KBM-7 (cell line): ENCODE data around the gene ATP6V0C.
"Not testable (repeated sequence)": the region's sequence is repeated elsewhere in the genome, so short reads cannot be mapped to it uniquely, and the experiment has no call there.

ENCODE experiments used
- DNase-seq: peaks from one replicate; pipeline ENCODE4 v3.0.0-alpha.2; 2015
- in situ Hi-C: fragments of 300-500 bp; cut with MboI; formaldehyde crosslinking; loops from 2 replicates; pipeline ENCODE4 v1.14.3; 2020; ENCODE audit warnings: low sequenced_read_pairs, low pct_unique_long_range_greater_than_20kb, mixed read lengths

The ATP6V0C gene

DNA sequence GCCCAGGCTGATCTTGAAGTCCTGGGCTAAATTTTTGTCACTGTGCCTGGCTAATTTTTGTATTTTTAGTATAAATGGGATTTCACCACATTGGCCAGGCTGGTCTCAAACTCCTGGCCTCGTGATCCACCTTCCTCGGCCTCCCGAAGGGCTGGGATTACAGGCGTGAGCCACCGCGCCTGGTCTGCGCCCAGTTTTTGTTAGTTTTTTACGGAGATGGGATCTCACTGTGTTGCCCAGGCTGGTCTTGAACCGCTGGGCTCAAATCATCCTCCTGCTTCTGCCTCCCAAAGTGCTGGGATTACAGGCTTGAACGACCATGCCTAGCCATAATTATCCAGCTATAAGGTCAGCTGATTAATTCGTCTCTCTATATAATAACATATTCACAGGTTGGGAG, 20.2 kb downstream of the ATP6V0C start:
- DNase-seq: no peak
- in situ Hi-C loops: no loop called here

DNA sequence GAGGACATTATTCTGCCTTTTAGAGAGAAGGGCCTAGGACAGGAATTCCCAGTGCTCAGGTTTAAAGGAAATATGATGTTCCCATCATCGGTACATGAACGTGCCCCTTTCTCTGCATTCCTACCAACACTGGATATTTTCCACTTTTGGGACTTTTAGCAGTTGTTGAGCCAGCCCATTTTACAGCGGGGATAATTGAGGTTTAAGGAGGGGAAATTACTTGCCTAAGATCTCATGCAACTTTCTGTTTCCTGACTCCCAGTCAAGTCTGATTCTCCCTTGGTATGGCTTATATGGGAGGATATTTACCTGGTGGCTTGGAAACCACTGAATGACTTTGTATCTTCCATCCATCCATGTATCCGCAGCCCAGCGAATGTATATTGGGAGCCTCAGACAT, 20.6 kb downstream of the ATP6V0C start:
- DNase-seq, in situ Hi-C loops: not testable (repeated sequence)

DNA sequence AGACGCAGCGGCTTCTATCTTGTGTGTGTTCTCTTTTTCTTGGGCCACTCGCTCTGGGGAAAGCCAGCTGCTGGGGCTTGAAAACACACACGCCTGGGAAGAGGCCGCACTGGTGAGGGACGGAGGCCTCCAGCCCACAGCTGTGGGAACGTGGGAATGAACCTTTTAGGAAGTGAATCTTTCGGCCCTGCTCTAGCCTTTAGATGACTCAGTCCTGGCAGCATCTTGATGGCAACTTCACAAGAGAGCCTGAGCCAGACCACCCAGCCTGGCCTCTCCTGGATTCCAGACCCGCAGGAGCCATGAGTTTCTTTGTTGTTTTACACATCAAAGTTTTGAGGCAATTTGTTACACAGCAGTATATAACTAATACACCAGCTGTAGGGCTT, 21.9 kb downstream of the ATP6V0C start:
- in situ Hi-C loops: no loop called here

DNA sequence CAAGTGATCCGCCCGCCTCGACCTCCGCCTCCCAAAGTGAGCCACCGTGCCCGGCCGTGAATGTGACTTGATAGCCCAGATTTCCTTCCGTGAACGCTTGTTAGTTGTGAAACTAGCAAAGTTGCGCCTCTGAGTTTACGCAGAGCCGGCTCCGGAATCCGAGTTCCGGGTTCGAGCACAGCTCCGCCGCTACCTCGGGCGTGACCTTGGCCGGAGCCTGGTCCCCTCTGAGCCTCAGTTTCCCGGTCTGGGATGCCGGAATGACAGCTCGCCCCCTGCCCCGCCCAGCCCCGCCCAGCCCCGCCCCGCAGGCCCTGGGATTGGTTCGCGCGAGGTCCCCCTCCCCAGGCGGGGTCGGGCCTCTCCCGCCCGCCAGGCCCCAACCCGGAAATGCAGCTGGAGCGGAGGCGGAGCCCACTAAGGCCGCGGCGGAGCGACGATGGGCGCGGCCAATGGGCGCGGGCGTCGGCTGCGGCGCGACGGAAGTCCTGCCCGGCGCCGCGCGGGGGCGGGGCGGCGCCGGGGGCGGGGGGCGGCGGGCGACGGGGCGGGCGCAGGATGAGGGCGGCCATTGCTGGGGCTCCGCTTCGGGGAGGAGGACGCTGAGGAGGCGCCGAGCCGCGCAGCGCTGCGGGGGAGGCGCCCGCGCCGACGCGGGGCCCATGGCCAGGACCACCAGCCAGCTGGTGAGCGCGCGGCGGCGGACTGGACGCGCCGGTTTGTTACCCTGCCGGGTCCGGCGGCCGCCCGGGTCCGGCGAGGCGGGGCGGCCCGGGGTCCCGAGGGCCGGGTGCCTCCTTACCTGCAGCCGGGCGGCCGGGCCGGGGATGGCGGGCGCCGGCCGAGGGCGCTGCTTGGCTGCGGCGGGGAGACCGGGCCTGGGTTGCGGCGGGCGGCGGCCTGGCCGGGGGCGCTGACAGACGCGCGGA, 24.0 kb downstream of the ATP6V0C start, which contains the start of gene PDPK1:
PDPK1 (plus strand) TSS at position 571 of the 929 bp plus-strand sequence; CDS start at position 663, 92 bp downstream.
- in situ Hi-C loops: no loop called here

More for the DNA sequence above, 21.9 kb downstream of the ATP6V0C start:
- DNase-seq: no peak

DNA sequence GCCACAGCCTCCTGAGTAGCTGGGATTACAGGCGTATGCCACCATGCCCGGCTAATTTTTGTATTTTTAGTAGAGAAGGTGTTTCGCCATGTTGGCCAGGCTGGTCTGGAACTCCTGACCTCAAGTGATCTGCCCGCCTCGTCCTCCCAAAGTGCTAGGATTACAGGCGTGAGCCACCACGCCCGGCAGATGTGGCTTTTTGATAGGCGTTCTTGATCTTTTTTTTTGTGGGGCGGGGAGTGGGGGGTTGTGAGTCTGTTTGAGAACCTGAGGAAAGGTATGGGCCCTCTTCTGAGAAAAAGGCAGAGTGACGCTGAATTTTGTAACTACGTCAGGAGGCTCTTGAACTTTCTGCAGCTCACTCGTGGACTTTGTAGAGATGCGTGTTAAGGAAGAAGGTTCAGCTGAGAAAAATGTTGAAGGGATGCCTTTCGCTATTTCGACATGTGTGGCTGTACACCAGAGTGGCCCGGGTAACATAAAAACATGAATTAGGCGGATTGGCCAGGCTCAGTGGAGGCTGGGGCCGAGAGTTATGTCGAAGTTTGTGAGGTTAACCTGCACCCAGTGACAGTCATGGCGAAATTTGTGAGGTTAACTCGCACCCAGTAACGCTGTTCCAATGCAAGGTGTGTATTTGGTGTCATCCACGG, 25.6 kb downstream of the ATP6V0C start:
- in situ Hi-C loops, DNase-seq: not testable (repeated sequence)

More for the DNA sequence above, 24.0 kb downstream of the ATP6V0C start, which contains the start of gene PDPK1:
- peak; percentile 93 for DNase-seq

DNA sequence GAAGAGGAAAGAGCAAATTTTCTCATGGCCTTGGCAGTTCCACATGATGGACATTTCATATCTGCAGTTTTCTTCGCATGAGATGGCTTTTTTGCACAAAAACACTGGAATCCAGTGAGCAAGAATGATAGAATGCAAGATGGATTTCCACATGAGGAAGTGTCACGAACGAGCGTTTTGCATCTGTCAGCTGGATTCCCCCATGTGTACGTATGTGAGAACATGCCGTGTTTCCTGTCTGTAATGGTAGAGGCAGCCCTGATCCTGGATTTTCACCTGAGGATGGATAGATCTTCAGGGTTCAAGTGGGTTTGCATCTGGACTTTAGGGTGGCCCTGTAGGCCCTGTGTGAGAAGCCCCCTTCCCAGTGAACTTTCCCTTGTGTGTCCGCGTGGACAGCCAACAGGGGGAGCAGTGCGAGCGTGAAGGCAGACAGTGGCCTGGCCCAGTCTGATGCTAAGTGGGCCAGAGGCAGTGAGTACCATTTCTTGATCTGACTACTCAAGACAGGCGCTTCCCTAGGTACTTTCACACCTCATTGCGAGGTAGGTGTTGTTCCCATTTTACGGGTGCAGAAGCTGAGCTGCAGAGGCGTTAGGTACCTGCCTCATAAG, 26.2 kb downstream of the ATP6V0C start:
- DNase-seq, in situ Hi-C loops: not testable (repeated sequence)

DNA sequence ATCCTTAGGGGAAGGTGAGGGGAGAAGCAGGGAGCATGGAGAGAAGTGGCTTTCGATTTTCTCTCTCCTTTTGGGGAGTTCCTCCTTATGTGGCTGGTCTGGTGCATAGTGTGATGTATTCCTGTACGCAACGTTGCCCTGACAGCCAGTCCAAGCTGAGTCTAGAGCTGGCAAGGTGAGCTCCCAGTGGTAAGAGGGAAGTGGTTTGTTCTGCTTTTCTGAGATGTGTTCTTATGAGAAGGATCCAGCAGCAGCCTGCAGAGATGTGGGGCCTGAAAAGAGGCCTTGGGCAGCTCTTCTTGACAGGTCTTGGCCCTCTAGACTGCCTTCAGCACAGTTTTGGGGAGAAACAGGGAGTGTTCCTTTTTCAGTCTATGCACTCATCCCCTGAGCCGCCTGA, 27.2 kb downstream of the ATP6V0C start:
- DNase-seq: peak; percentile 65
- in situ Hi-C loops: not testable (repeated sequence)

DNA sequence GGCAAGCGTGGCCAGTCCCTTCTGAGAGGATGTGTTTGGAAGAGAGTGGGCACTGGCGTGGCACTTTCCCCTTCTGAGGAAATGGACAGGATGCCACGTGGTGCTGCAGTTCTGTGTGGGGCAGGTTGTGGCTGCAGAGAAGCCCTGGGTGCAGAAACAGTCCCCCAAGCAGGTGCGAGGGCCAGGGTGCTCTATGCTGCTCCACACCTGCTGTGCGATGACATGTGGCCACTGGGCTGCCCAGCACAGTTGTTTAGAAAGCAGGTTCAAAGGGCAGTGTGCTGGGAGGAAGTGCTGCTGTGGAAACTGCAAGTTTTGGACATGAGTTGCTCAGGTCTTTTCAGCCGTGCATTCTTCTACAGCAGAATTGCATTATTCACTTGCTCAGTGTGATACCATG, 27.7 kb downstream of the ATP6V0C start:
- in situ Hi-C loops, DNase-seq: not testable (repeated sequence)

DNA sequence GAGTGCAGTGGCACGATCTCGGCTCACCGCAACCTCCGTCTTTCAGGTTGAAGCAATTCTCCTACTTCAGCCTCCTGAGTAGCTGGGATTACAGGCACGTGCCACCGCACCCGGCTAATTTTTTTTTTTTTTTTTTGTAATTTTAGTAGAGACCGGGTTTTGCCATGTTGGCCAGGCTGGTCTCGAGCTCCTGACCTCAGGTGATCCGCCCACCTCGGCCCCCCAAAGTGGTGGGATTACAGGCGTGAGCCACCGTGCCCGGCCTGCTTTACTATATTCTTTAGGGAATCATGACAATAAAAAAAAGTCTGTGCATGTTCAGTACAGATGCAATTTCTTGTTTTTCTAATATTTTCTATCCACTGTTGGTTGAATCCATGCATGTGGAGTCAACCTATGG, 30.0 kb downstream of the ATP6V0C start:
- DNase-seq, in situ Hi-C loops: not testable (repeated sequence)

DNA sequence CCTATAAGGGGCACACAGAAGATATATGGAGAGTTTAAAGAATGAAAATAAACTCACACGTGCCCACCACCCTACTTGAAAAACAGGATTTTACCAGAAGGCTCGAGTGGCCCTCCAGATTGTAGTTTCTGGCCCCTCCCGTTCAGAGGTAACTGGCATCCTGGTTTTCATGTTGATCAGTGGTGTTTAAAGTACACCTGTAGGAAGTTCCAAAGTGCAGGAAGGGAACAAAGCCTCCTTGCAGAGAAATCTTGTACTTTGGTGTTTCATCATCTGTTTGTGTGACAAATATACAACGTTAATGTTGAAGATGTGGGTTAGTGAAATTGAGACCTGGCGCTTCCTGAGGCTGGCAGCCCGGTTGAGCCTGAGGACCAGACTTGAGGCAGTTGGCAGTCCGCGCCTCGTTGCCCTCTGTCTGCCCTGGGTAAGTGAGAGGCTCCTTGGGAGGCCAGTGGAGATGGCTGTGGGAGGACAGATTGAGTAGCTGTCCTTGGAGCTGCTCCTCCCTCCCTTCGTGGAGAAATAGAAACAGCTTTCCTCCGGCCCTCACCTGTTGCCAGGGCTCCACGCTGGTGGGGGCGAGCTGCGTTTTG, 36.6 kb downstream of the ATP6V0C start:
- in situ Hi-C loops, DNase-seq: not testable (repeated sequence)

DNA sequence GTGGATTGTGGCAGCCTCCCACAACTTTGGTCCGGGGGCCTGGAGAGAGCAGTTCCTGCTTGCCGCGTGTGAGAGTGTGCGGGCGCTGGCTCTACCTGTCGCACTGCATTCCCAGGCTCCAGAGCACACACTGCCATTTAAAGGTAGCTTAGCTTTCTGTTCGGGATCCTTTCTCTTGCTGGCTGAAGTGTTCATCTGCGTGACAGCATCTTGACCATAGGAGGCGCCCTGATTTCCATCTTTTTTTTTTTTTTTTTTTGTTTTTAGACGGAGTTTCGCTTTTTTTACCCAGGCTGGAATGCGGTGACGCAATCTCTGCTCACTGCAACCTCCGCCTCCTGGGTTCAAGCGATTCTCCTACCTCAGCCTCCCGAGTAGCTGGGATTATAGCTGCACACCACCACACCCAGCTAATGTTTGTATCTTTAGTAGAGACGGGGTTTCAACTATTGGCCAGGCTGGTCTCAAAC, 37.7 kb downstream of the ATP6V0C start:
- DNase-seq: not testable (repeated sequence)

DNA sequence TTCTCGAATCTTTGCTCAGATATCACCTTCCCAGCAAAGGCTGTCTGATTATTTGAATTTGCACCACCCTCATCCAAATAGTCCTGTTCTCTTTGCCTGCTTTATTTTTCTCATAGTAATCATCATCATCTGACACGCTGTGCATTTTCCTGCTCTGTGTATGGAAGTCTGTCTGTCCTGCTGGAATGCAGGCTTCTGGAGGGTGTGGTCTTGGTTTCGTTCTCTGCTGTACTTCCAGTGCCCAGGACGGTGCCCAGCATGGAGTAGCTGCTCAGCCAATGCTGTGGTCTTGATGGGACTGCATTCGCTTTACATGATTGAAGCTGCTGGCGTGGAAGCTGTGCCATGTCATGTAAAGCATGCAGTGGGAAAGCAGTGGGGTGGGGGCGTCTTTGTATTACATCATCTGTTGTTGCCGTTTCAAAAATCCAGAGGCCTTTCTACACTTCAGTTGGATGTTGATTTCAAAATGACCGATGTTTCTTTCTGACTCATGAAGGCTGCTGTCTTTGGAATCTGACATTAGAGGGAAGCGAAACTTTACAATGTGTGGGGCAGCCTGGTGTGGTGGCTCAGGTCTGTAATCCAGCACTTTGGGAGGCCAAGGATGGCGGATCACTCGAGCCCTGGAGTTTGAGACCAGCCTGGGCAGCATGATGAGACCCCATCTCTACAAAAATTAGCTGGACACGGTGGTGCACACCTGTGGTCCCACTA, 41.1 kb downstream of the ATP6V0C start:
- DNase-seq, in situ Hi-C loops: not testable (repeated sequence)

More for the DNA sequence above, 37.7 kb downstream of the ATP6V0C start:
- in situ Hi-C loops: not testable (repeated sequence)

DNA sequence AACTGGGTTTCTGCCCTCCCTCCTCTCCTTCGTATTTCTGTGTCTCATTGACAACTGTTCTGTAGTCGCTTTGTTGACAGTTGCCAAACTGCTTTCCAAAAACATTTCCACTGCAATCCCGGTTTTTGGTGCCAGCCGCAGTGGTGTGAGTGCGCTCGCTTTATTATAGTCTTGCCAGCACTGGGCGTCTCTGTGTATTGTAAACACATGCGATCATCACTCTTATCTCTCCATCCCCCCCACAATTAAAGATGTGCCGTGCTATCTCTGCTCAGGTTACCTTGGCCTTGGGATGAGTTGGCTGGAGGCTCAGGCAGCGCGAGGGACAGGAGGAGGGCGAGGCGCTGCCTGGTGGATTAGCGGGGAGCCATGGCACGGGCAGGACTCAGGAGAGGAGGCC, 43.4 kb downstream of the ATP6V0C start:
- in situ Hi-C loops, DNase-seq: not testable (repeated sequence)

DNA sequence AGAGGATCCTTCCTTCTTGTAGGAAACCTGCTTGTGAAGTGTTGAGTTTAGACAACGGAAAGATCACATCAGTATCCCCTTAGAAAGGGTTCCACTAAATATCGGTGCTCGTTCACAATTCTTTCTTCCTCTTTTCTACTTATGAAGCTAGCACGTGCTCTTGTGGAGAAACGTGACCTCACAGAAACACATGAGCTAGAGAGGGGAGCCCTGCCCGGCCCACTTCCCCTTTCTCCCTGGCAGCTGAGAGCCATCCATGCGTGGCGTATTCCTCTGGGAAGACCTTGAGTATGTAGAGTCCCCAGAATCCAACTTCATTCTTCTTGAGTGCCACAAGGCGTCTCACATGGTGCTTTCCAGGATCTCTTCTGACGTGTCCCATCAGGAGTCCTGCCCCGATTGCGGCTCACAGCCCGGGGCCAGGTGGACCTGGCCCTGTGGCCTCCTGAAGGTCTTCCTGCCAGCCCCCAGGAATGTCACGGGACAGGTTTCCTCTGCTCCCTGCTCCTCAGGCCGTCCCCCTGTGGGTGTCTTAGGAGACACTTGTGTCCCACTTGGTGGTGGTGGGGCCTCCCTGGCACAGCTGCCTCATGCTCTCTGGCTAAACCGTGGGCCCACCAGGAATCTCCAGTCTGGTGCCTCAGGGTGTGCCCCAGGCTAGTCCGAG, 46.5 kb downstream of the ATP6V0C start:
- in situ Hi-C loops, DNase-seq: not testable (repeated sequence)

DNA sequence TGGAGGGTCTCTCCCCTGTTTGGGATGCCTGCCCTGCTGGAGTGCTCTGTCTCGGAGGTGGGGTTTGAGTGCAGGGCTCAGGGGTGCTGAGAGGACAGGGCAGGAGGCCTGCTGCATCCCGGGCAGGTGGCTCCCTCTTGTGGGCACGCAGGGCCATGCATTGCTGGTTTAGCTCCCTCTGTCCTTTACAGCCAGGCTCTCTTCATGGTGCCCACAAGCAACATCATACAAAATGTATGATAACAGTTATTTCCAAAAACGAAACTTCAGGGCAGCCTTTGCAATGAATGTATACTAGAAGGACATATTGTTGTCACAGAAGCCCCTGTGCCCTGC, 47.0 kb downstream of the ATP6V0C start:
- in situ Hi-C loops, DNase-seq: not testable (repeated sequence)

DNA sequence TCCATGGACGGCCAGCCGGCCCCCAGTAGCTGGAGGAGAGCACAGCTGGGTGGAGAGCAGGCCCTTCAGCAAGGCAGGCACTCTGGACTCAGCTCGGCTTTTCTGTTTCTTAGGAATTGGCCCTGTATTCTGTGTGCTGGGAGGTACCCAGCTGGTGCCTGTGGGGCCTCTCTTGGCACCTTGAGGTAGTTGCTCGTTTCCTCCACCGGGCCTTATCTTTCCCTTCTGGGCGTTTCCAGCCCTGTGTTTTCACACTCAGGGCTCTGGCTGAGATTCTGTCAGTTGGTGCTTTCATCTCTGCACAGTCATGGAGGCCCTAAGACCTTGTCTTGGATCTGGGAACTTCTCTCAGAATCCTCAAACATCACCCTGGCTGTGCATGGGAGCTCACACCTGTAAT, 53.8 kb downstream of the ATP6V0C start:
- DNase-seq, in situ Hi-C loops: not testable (repeated sequence)

DNA sequence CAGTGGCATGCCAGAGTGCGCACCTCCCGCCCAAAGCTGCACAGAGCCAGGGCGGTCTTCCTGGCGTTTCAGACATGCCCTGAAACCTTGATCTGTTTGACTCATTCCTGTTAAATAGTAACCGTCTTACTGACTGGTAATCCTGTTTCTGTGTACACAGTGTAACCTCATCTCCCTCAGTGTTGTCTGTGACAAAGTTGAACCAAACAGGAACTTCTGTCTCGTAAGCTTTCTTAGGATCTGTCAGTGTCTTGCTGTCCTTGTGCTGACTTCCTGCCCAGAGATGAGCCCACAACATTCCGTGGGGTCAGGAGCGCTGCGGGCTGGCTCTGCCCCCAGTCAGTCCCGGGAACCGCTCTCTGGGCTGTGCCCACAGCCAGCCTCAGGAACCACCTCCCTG, 54.8 kb downstream of the ATP6V0C start:
- in situ Hi-C loops, DNase-seq: not testable (repeated sequence)
